K562 (cell line): ENCODE results near the gene MBNL1. TPM values are rescaled to one million over a fixed set of nuclear protein-coding genes. Genes with fewer than 3 reads are reported as not detected.

Source experiments
- CBFA2T3 ChIP-seq: fragments of 450-650 bp; IDR thresholded peaks from 2 replicates; pipeline ENCODE4 v1.6.1; 2017
- CCAR2 ChIP-seq: fragments of 200-400 bp; formaldehyde crosslinking; IDR thresholded peaks from 2 replicates; pipeline ENCODE4 v1.6.1; 2017; ENCODE audit warnings: mild to moderate bottlenecking, low read depth, low read length
- ETV5 ChIP-seq: sonication (generic); formaldehyde crosslinking; IDR thresholded peaks from 2 replicates; pipeline ENCODE4 v1.4.0; 2020; ENCODE audit warnings: low read depth, mild to moderate bottlenecking, missing genetic modification reagents
- EWSR1 ChIP-seq: fragments of 450-650 bp; IDR thresholded peaks from 2 replicates; pipeline ENCODE4 v1.6.1; 2018; ENCODE audit warnings: borderline replicate concordance, mild to moderate bottlenecking, low read depth, moderate library complexity; ENCODE audit not compliant: partially characterized antibody
- EZH2 ChIP-seq: IDR thresholded peaks from 2 replicates; pipeline ENCODE4 v1.6.1; 2012; ENCODE audit warnings: low read depth, mild to moderate bottlenecking, inconsistent platforms, low read length, borderline replicate concordance
- IRF9 ChIP-seq: fragments of 450-650 bp; IDR thresholded peaks from 2 replicates; pipeline ENCODE4 v1.6.1; 2016; ENCODE audit warnings: missing biosample characterization, missing genetic modification characterization
- RFX7 ChIP-seq: fragments of 250-450 bp; sonication (Bioruptor Pico); IDR thresholded peaks from 2 replicates; pipeline ENCODE4 v1.5.1; 2021; ENCODE audit warnings: mild to moderate bottlenecking
- TSC22D4 ChIP-seq: fragments of 450-650 bp; IDR thresholded peaks from 2 replicates; pipeline ENCODE4 v1.6.1; 2016; ENCODE audit warnings: missing genetic modification characterization, missing biosample characterization, control low read depth
- U2AF2 ChIP-seq: fragments of 200-400 bp; formaldehyde crosslinking; optimal IDR thresholded peaks from 2 replicates; pipeline ENCODE3; 2017; ENCODE audit warnings: low read depth, mild to moderate bottlenecking, low read length
- VEZF1 ChIP-seq: fragments of 200-800 bp; sonication (Bioruptor generic); IDR thresholded peaks from 2 replicates; pipeline ENCODE4 v1.6.1; 2017; ENCODE audit warnings: missing genetic modification characterization, missing compliant biosample characterization
- ZBTB40 ChIP-seq, 2 experiments: fragments of 450-650 bp in 1 of 2; sonication (generic) in 1 of 2; formaldehyde crosslinking in 1 of 2; IDR thresholded peaks; 2 replicates each; pipeline versions ENCODE4 v1.7.1 to v1.9.0; 2016 to 2022; ENCODE audit warnings: inconsistent platforms in 1 of 2, mild to moderate bottlenecking in 1 of 2, missing genetic modification reagents in 1 of 2
- ZBTB5 ChIP-seq: fragments of 450-650 bp; IDR thresholded peaks from 2 replicates; pipeline ENCODE4 v1.6.1; 2017; ENCODE audit warnings: antibody characterized with exemption
- ZKSCAN8 ChIP-seq: fragments of 200-800 bp; sonication (Bioruptor generic); IDR thresholded peaks from 2 replicates; pipeline ENCODE4 v1.6.1; 2016; ENCODE audit warnings: missing genetic modification characterization, missing compliant biosample characterization
- ZNF263 ChIP-seq: sonication (generic); formaldehyde crosslinking; IDR thresholded peaks from 2 replicates; pipeline ENCODE4 v1.8.0; 2022; ENCODE audit warnings: mild to moderate bottlenecking, missing genetic modification reagents, borderline replicate concordance
- ZNF354B ChIP-seq: fragments of 250-450 bp; sonication (Bioruptor Pico); IDR thresholded peaks from 2 replicates; pipeline ENCODE4 v1.4.0; 2020
- ZNF561 ChIP-seq: fragments of 450-650 bp; formaldehyde crosslinking; conservative IDR thresholded peaks from 2 replicates; pipeline ENCODE4 v1.4.0; 2020; ENCODE audit warnings: mild to moderate bottlenecking, moderate library complexity
- polyA plus RNA-seq, 8 experiments: library from polyadenylated mRNA; depleted of rRNA in 4 of 8; stranded (reverse) in 5 of 8; unstranded in 3 of 8; fragments of >200 nt; fragmentation: Nextera tagmentation in 2 of 8; fragmentation: Illumina TruSeq in 1 of 8; extraction: Ambion mirVana in 2 of 8; extraction: Trizol in 1 of 8; gene quantifications; 2 replicates each; pipeline versions ENCODE4 v1.2.1 to v1.2.3, GENCODE V29; 2011 to 2014; ENCODE audit warnings: inconsistent platforms in 1 of 8, missing spikeins in 1 of 8
- total RNA-seq, 7 experiments: library from RNA; depleted of rRNA in 6 of 7; stranded (reverse); fragments of >200 nt in 6 of 7; fragmentation: Illumina TruSeq in 2 of 7; extraction: Trizol in 2 of 7; gene quantifications; 2 replicates each; pipeline versions ENCODE4 v1.2.1 to v1.2.3, GENCODE V29; 2011 to 2021; ENCODE audit warnings: low replicate concordance in 1 of 7

Gene MBNL1
- total and polyA plus RNA-seq, 9 of the 15 experiments (the other 6 are each of a cell fraction or from before 2014, with no cell fraction given) = 70.3 to 243 (median 220) TPM

GRCh38 chr3:152330559-152330958, 61.8 kb downstream of the MBNL1 start (continued):
- TF ChIP-seq ZBTB40 (IDR thresholded peaks at IDR 0.05) (no peak), ZBTB40 (CRISPR knock-in tag; IDR thresholded peaks at IDR 0.05) (no peak), U2AF2 (no peak), EWSR1 (no peak), ZBTB5 (no peak), IRF9 (tag) (no peak), CBFA2T3 (peak; percentile 82), ETV5 (CRISPR knock-in tag) (no peak), VEZF1 (peak; percentile 27; the same call in 1 of the 2 replicates), ZKSCAN8 (CRISPR knock-in tag) (no peak), TSC22D4 (no peak), RFX7 (CRISPR knock-in tag) (no peak), ZNF354B (CRISPR knock-in tag) (no peak), ZNF561 (no peak), EZH2 (no peak), CCAR2 (no peak), ZNF263 (CRISPR knock-in tag) (no peak)
